Cardiac muscle cell (in vitro differentiated cells and primary cell): ENCODE results near the gene NPDC1. TPM values are rescaled to one million over a fixed set of nuclear protein-coding genes. Genes with fewer than 3 reads are reported as not detected.

Source experiments
- DNase-seq, 2 donors: peaks; one replicate each; pipeline versions ENCODE4 v3.0.0 to v3.0.0-alpha.2; 2010 to 2017; ENCODE audit warnings: low read depth in 1 of 2, low spot score in 1 of 2
- H3K27ac ChIP-seq: fragments of 200-600 bp; sonication (generic); 2 replicates; pipeline ENCODE4 v1.5.1; 2016
- H3K27me3 ChIP-seq: fragments of 200-600 bp; sonication (generic); 2 replicates; pipeline ENCODE4 v1.6.0; 2016; ENCODE audit warnings: control low read depth
- H3K36me3 ChIP-seq: fragments of 200-600 bp; sonication (generic); 2 replicates; pipeline ENCODE4 v1.5.1; 2016; ENCODE audit warnings: control low read depth
- H3K4me1 ChIP-seq: fragments of 200-600 bp; sonication (generic); 2 replicates; pipeline ENCODE4 v1.8.1; 2017; ENCODE audit warnings: low read depth, mild to moderate bottlenecking, mixed run types
- H3K4me3 ChIP-seq: fragments of 200-600 bp; sonication (generic); 2 replicates; pipeline ENCODE4 v1.5.1; 2016; ENCODE audit warnings: mild to moderate bottlenecking
- H3K9me3 ChIP-seq: fragments of 200-600 bp; sonication (generic); 2 replicates; pipeline ENCODE4 v1.5.1; 2017; ENCODE audit warnings: low read depth, mild to moderate bottlenecking, control low read depth
- polyA plus RNA-seq: library from polyadenylated mRNA; unstranded; fragments of >200 nt; fragmentation: Nextera tagmentation; extraction: Ambion mirVana; gene quantifications from 2 replicates; pipeline ENCODE4 v1.2.1, GENCODE V29; 2016
- total RNA-seq: library from RNA; depleted of rRNA; stranded (reverse); fragments of >200 nt; gene quantifications from 2 replicates; pipeline ENCODE4 v1.2.3, GENCODE V29; 2016
- TF ChIP-seq, protein P1 (sequence below): IDR thresholded peaks from 2 replicates; pipeline ENCODE4 v1.5.1; 2012; ENCODE audit warnings: low read depth, mild to moderate bottlenecking, low read length

The NPDC1 gene
- total and polyA plus RNA-seq, 2 experiments from 2014 or later, result 65.1 to 94.9 TPM

DNA sequence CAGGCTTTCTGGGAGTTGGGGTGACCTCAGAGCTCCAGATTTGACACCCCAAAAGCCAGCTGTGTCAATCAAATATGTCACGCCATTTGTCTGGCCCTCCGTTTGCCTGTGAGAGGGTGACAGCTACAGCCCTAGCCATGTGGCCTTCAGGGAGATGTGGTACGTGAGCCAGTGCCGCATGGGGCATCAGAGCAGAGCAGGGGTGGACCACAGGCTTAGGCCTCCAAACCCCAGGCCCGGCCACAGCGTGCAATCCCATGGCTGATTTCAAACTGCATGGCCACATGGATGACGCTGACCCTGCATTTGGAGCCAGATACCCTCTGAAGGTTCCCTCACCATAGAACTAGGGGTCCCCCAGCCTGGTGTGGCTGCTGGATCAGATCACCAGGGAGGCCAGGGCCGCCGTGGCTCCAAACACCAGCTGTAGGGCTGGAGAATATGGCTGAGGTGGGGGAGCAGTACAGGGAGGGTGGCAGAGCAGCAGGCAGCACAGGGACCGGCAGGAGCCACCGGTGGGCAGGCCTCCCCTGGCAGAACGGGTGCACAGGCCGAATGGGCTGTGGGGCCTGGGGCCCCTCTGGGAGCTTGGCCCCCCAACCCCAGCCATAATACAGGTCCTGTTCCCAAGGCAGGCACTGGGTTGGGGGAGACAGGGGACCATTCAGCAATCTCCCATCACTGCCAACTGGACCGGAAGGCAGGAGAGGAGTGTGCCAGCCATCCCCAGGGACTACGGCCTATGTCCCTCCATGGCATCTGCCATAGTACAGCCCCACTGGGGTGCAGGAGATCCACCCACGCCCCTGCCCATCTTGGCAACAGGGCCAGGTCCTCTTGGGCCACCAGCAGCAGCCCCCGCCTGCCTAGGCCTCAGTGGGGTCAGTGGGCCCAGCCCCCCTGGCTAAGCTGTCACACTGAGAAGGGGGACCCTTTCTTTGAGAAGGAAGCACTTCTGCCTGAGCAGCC lies 22.8 kb upstream of the NPDC1 start:
- DNase-seq, result no peak
- Histone ChIP-seq H3K36me3 (no peaks in the 10 kb centered on the region), H3K27ac (no peak overlapping the region), H3K4me1 (no peaks in the 10 kb centered on the region), H3K27me3 (peaks cover 10% of the 10 kb centered on the region), H3K4me3 (peak overlapping the region; percentile 35), H3K9me3 (no peaks in the 10 kb centered on the region)
- TF ChIP-seq, protein P1, sequence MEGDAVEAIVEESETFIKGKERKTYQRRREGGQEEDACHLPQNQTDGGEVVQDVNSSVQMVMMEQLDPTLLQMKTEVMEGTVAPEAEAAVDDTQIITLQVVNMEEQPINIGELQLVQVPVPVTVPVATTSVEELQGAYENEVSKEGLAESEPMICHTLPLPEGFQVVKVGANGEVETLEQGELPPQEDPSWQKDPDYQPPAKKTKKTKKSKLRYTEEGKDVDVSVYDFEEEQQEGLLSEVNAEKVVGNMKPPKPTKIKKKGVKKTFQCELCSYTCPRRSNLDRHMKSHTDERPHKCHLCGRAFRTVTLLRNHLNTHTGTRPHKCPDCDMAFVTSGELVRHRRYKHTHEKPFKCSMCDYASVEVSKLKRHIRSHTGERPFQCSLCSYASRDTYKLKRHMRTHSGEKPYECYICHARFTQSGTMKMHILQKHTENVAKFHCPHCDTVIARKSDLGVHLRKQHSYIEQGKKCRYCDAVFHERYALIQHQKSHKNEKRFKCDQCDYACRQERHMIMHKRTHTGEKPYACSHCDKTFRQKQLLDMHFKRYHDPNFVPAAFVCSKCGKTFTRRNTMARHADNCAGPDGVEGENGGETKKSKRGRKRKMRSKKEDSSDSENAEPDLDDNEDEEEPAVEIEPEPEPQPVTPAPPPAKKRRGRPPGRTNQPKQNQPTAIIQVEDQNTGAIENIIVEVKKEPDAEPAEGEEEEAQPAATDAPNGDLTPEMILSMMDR, result no peak

DNA sequence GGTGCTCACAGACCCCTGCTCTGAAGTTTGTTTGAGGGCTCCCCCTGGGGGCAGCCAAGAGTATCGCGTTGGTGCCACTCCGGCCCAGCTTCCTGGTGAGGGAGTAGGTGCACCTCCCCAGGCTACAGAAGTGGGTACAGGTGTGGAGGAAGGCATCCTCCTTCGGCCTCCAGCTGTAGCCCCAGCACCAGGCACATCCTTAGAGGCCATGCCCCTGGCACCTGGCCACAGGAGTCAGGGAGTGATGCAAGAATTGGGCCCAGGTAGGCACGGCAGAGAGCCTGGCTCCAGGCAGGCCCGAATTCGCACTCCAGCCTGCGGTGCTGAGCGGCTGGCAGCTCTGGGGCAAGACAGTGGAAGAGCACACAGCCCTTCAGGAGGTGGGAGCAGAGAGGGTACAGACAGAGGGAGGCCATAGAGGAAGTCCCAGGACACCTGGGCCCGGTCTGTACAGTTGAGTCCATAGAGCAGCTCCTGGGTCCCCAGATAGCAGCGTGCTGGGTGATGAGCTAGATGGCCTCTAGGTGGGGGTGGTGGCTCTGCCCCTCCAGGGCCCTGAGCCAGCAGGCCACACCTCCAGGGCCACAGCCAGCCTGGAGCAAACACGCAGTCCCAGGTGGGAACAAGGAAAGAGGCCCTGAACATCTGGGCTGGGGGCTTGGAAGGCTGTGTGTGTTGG lies 22.0 kb upstream of the NPDC1 start:
- no peaks in the 10 kb centered on the region for H3K36me3 ChIP-seq
- no peaks in the 10 kb centered on the region for H3K4me1 ChIP-seq
- no peak overlapping the region for H3K27ac ChIP-seq
- peaks cover 10% of the 10 kb centered on the region for H3K27me3 ChIP-seq
- H3K9me3 ChIP-seq, result no peaks in the 10 kb centered on the region
- no peak overlapping the region for H3K4me3 ChIP-seq
- TF ChIP-seq, protein P1, result peak; percentile 85
- peak; percentile 82 to 83 for DNase-seq

DNA sequence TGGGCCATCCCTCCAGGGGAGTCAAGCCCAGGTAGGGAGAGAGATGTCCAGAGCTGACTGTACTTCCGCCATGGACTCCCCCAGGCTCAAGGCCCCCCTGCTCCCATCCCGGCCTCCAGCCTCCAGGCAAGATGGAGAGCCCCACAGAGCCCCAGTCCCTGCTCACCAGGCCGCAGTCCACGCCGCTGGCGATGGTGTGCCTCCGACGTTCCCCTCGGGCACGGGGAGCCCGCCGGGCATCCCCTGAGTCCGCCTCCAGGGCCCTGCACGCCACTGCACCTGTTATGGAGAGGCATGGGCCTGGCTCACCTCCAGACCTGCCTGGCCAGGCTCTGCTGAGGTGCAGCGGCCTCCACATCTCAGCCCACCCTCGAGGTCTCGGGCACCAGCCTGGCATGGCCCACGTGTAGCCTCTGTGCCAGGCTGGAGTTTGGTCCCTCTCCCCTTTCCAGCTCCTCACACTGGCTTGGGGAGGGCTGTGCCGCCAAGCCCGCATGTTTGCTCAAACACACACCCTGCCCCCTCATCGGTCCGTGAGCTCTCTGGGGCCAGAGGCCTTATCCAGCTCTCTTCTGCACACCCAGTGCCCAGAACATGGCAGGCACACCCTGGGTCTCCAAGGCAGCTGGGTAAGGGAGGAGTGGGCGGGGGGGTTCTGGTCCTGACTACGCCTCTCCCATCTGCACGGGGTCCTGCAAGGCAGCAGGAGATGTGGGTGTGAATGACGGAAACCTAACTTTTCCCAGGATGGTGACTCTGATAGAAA lies 20.3 kb upstream of the NPDC1 start:
- H3K4me1 ChIP-seq, result no peaks in the 10 kb centered on the region
- H3K27me3 ChIP-seq, result peaks cover 10% of the 10 kb centered on the region
- no peaks in the 10 kb centered on the region for H3K9me3 ChIP-seq
- no peaks in the 10 kb centered on the region for H3K36me3 ChIP-seq
- TF ChIP-seq, protein P1, result no peak
- H3K4me3 ChIP-seq, result no peak overlapping the region
- no peak for DNase-seq
- H3K27ac ChIP-seq, result no peak overlapping the region

DNA sequence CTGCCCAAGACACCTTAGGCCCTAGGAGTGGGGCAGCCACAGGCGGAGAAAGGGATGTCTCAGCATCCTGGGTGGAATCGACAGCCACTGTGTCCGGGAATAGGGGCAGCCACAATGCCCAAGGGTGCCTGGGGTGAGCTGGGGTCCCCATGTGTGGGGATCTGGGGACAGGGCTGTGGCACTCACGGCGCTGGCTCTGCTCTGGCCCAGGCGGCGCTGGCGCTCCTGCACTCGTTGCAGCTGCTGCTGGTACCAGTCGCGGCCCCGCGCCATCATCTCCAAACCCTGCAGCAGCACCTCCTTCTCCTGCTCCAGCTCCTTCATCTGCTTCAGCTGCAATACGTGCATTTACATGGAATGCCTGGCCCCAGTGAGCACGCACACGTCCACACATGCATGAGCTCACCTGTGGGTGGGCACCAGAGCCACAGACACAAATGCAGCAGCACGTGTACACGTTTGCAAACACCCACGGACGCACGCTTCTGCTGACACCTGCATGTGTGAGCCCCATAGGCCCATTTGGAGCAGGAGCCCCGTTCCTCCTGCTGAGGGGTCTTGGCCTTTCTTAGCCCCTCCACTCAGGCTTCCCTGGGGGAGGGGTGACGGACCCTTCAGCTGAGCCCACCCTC lies 19.5 kb upstream of the NPDC1 start:
- no peaks in the 10 kb centered on the region for H3K4me1 ChIP-seq
- H3K36me3 ChIP-seq, result no peaks in the 10 kb centered on the region
- H3K4me3 ChIP-seq, result no peak overlapping the region
- peaks cover 10% of the 10 kb centered on the region for H3K27me3 ChIP-seq
- H3K9me3 ChIP-seq, result no peaks in the 10 kb centered on the region
- TF ChIP-seq, protein P1, result no peak
- DNase-seq, result no peak
- no peak overlapping the region for H3K27ac ChIP-seq

DNA sequence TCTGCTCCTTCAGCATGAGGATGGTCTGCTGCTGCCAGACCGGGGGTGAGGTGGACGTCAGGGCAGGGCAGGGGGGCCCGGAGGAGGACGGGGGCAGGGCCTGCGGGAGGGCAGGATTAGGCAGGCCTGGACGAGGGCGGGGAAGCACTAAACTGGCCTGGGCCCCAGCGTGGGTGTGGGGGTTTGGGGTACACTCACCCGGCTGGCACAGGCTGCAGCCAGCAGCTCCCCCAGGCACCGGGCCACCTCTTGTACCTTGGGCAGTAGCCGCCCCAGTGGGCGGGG lies 18.8 kb upstream of the NPDC1 start:
- no peaks in the 10 kb centered on the region for H3K9me3 ChIP-seq
- TF ChIP-seq, protein P1, result no peak
- no peak for DNase-seq
- no peaks in the 10 kb centered on the region for H3K36me3 ChIP-seq
- H3K4me3 ChIP-seq, result no peak overlapping the region
- no peaks in the 10 kb centered on the region for H3K4me1 ChIP-seq
- no peak overlapping the region for H3K27ac ChIP-seq
- peaks cover 8% of the 10 kb centered on the region for H3K27me3 ChIP-seq
